GM23248 (cell line): ENCODE measurements around the gene F5.

ENCODE experiments used
- EZH2 ChIP-seq: fragments of 200-600 bp; sonication (generic); IDR thresholded peaks from 2 replicates; pipeline ENCODE4 v1.6.1; 2018; ENCODE audit warnings: antibody characterized with exemption, mild to moderate bottlenecking; ENCODE audit not compliant: insufficient read depth, poor library complexity, severe bottlenecking
- EZH2phosphoT487 ChIP-seq: fragments of 200-600 bp; sonication (generic); IDR thresholded peaks from 2 replicates; pipeline ENCODE4 v1.6.1; 2018; ENCODE audit warnings: antibody characterized with exemption, moderate library complexity, mild to moderate bottlenecking, low read depth; ENCODE audit not compliant: insufficient read depth

DNA sequence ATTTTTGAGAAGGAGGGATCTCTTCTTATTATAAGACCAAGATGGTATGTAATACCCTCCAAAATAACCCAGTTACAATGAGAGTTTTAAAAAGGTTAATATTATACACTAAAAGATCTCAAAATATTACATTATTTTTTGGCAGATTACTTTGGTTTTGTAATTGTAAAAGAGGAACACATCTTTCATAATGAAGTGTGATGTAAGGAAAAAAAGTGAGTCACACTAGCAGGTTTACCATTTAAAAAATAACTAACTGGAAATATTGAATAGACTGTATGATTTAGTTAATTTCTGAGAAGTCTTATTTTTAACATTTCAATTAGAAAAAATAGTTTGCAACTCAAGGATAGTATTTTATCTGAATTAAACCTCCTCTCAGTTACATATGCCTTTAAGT lies 1.1 kb downstream of the F5 start:
- no peak for TF ChIP-seq EZH2
- no peak for TF ChIP-seq EZH2phosphoT487
